ENCODE measurements around the gene ALDH1L1. TPM values are rescaled to one million over a fixed set of nuclear protein-coding genes. Genes with fewer than 3 reads are reported as not detected.
A peak's percentile ranks its signal among the peaks of the same experiment; 100 is the strongest.

The ALDH1L1 gene
- total and polyA plus RNA-seq, 2 of the 13 experiments (the other 11 are each of a cell fraction or from before 2014, with no cell fraction given): 11.2 to 28.7 TPM

DNA sequence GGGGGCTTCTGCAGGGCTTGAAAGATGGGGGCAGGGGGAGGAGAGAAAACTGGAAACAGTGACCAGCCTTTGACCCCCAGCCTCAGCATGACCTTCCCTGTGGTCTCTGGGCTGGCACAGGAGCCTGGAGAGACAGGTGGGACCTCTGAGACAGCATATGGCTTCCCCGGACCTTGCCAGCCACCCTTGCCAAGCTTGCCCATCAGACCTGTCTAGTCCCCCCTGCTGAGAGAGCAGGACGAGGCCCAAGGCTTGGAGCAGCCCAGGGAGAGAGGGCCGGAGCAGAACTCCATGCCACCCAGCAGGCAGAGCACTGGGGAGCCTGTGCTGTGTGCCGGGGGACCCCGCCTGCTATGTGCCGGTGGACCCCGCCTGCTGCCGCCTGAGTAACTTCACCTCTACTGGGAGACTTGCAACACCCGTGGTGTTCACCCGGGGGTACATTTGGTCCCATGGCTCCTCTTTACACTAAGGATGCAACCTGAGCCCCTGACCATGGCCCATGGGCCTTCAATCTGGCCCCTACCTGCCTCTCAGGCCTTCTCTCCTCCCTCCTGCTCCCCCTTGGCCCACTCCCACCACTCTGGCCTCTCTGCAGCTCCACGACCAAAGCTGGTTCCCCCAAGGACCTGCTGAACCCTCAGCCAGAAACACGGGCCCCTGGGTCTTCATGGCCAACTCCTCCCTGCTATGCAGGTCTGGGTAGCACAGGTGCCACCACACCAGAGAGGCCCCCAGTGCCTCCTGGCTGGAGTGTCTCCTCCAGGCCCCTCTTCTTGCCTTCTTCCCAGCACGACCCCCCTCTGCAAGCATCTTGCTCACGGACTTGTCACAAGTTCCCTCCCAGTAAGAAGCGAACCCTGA, 75.4 kb downstream of the ALDH1L1 start:
- no peak for TF ChIP-seq ZNF451 (CRISPR knock-in tag; IDR thresholded peaks at IDR 0.05)
- TF ChIP-seq, protein P1, sequence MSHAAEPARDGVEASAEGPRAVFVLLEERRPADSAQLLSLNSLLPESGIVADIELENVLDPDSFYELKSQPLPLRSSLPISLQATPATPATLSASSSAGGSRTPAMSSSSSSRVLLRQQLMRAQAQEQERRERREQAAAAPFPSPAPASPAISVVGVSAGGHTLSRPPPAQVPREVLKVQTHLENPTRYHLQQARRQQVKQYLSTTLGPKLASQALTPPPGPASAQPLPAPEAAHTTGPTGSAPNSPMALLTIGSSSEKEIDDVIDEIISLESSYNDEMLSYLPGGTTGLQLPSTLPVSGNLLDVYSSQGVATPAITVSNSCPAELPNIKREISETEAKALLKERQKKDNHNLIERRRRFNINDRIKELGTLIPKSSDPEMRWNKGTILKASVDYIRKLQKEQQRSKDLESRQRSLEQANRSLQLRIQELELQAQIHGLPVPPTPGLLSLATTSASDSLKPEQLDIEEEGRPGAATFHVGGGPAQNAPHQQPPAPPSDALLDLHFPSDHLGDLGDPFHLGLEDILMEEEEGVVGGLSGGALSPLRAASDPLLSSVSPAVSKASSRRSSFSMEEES (CRISPR knock-in tag; IDR thresholded peaks at IDR 0.05): no peak
- WGBS (ENCODE audit: low lambda C conversion rate): 93% methylated on average over 5 of the region's 15 CpGs
- Histone ChIP-seq H3K4me2 (ENCODE audit: low read depth, low read length) (no peak overlapping the region), H3K36me3 (replicated peaks in 1 of 2; ENCODE audit: control insufficient read depth in 1 of 2, insufficient read depth in 2 of 2, low read length in 2 of 2) (peaks cover 3 to 4% of the 10 kb centered on the region in 2 experiments; a peak in 3 of 5 replicates), H3K27me3 (ENCODE audit: control insufficient read depth in 1 of 2, insufficient read depth in 2 of 2, low read length in 2 of 2) (no peaks in the 10 kb centered on the region), H3K4me3 (replicated peaks in 1 of 3; ENCODE audit: insufficient read depth in 1 of 3, low read depth in 2 of 3, low read length in 3 of 3) (no peak overlapping the region), H3K9me3 (ENCODE audit: low read length) (no peaks in the 10 kb centered on the region), H3K4me1 (ENCODE audit: insufficient read depth, low read length) (no peaks in the 10 kb centered on the region), H3K27ac (ENCODE audit: extremely low read length, insufficient read depth, low read length) (no peak overlapping the region), H2AFZ (ENCODE audit: low read length) (no peak overlapping the region), H3K79me2 (ENCODE audit: insufficient read depth, low read length) (no peaks in the 10 kb centered on the region), H3K9ac (ENCODE audit: insufficient read depth, low read depth, low read length) (no peak overlapping the region), H4K20me1 (ENCODE audit: insufficient read depth, low read length) (no peaks in the 10 kb centered on the region)
- POLR2A ChIA-PET: no interaction called here
- DNase-seq (ENCODE audit: low spot score): no peak
- intact Hi-C loops (cut with micrococcal nuclease; ENCODE audit: unreplicated experiment): no loop called here
- no peak for FAIRE-seq
- no peak for ATAC-seq
- in situ Hi-C loops (cut with HindIII; ENCODE audit: extremely low pct_ligation_motif_present, low pct_unique_long_range_greater_than_20kb): no loop called here
- CTCF ChIA-PET (ENCODE audit: low intra/inter-chr PET ratio, low total read pairs): no interaction called here
- no TSS peak for BruUV-seq (replicated peaks)

DNA sequence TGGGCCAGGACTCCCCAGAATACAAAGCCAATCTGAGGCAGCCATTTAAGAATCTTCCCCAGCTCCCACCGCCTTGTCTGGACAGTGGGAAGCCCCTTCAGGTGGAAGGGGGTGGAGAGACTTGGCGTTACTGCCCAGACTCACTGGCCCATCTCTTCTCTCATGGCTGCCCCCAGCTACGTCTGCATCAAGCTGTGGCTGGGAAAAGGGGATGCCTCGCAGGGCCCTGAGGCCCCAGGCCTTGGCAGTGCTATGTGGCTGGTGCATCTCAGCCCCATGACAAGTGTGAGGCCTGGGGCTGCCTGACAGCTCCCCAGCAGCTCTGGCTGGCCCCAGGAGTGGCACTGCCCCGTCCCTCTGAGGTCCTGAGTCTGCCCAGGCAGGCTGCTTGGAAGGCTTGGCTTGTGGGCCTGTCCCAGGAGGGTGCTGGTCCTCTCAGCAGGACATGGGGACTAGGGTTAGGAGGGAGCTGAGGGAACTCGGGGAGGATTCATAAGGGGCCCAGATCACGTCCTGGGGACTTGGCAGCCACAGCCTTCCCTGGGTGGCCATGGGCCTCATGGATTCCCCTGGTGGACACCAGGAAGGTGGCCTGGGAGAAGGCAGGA, 76.3 kb downstream of the ALDH1L1 start:
- Histone ChIP-seq H3K4me1 (ENCODE audit: insufficient read depth, low read length) (no peaks in the 10 kb centered on the region), H3K36me3 (replicated peaks in 1 of 2; ENCODE audit: control insufficient read depth in 1 of 2, insufficient read depth in 2 of 2, low read length in 2 of 2) (peaks cover 2% of the 10 kb centered on the region in 2 experiments; a peak in 3 of 5 replicates), H2AFZ (ENCODE audit: low read length) (no peak overlapping the region), H3K4me3 (replicated peaks in 1 of 3; ENCODE audit: insufficient read depth in 1 of 3, low read depth in 2 of 3, low read length in 3 of 3) (no peak overlapping the region), H3K27me3 (ENCODE audit: control insufficient read depth in 1 of 2, insufficient read depth in 2 of 2, low read length in 2 of 2) (no peaks in the 10 kb centered on the region), H3K79me2 (ENCODE audit: insufficient read depth, low read length) (no peaks in the 10 kb centered on the region), H3K9ac (ENCODE audit: insufficient read depth, low read depth, low read length) (no peak overlapping the region), H3K4me2 (ENCODE audit: low read depth, low read length) (no peak overlapping the region), H3K27ac (ENCODE audit: extremely low read length, insufficient read depth, low read length) (no peak overlapping the region), H4K20me1 (ENCODE audit: insufficient read depth, low read length) (no peaks in the 10 kb centered on the region), H3K9me3 (ENCODE audit: low read length) (no peaks in the 10 kb centered on the region)
- ChIA-PET CTCF (ENCODE audit: low intra/inter-chr PET ratio, low total read pairs) (no interaction called here), POLR2A (no interaction called here)
- BruUV-seq (replicated peaks): no TSS peak
- WGBS (ENCODE audit: low lambda C conversion rate): 100% methylated on average over 2 of the region's 7 CpGs
- intact Hi-C loops (cut with micrococcal nuclease; ENCODE audit: unreplicated experiment) (no loop called here), in situ Hi-C loops (cut with HindIII; ENCODE audit: extremely low pct_ligation_motif_present, low pct_unique_long_range_greater_than_20kb) (no loop called here)
- DNase-seq (ENCODE audit: low spot score): no peak
- peak; percentile 13; the same call in 2 of the 3 replicates for ATAC-seq
- no peak for FAIRE-seq
- no peak for TF ChIP-seq MIXL1 (CRISPR knock-in tag; IDR thresholded peaks at IDR 0.05)
- no peak for TF ChIP-seq CHD2 (IDR thresholded peaks at IDR 0.05; ENCODE audit: low read depth, low read length)
- TF ChIP-seq, protein P2, sequence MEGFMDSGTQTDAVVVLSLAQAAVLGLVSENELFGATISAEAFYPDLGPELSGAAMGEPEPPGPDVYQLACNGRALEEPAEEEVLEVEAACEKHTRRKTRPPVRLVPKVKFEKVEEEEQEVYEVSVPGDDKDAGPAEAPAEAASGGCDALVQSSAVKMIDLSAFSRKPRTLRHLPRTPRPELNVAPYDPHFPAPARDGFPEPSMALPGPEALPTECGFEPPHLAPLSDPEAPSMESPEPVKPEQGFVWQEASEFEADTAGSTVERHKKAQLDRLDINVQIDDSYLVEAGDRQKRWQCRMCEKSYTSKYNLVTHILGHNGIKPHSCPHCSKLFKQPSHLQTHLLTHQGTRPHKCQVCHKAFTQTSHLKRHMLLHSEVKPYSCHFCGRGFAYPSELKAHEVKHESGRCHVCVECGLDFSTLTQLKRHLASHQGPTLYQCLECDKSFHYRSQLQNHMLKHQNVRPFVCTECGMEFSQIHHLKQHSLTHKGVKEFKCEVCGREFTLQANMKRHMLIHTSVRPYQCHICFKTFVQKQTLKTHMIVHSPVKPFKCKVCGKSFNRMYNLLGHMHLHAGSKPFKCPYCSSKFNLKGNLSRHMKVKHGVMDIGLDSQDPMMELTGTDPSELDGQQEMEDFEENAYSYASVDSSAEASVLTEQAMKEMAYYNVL (CRISPR knock-in tag; IDR thresholded peaks at IDR 0.05; ENCODE audit: borderline replicate concordance): no peak
- TF ChIP-seq ZNF557 (CRISPR knock-in tag; IDR thresholded peaks at IDR 0.05): no peak
- TF ChIP-seq CREB1 (IDR thresholded peaks at IDR 0.05): no peak
- TF ChIP-seq CREB1 (CRISPR knock-in tag; IDR thresholded peaks at IDR 0.05): no peak
- no peak for TF ChIP-seq ZNF550 (CRISPR knock-in tag; IDR thresholded peaks at IDR 0.05; ENCODE audit: borderline replicate concordance)
- no peak for TF ChIP-seq ZNF749 (CRISPR knock-in tag; IDR thresholded peaks at IDR 0.05; ENCODE audit: borderline replicate concordance)
- TF ChIP-seq, protein P3, sequence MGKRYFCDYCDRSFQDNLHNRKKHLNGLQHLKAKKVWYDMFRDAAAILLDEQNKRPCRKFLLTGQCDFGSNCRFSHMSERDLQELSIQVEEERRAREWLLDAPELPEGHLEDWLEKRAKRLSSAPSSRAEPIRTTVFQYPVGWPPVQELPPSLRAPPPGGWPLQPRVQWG (CRISPR knock-in tag; IDR thresholded peaks at IDR 0.05; ENCODE audit: borderline replicate concordance, low read depth): no peak
- TF ChIP-seq JUN (CRISPR knock-in tag; IDR thresholded peaks at IDR 0.05): no peak
- no peak for TF ChIP-seq RXRA (CRISPR knock-in tag; IDR thresholded peaks at IDR 0.05)

Data from HepG2 (cell line).